Forelimb muscle (tissue), 1 donor: Measurements from ENCODE around the gene TNIP3. TPM values are rescaled to one million over a fixed set of nuclear protein-coding genes. Genes with fewer than 3 reads are reported as not detected.
"Not testable (repeated sequence)": the region's sequence is repeated elsewhere in the genome, so short reads cannot be mapped to it uniquely, and the experiment has no call there.

Experiments used
- DNase-seq: peaks from one replicate; pipeline ENCODE4 v3.0.0-alpha.2; 2013; ENCODE audit warnings: low read depth
- polyA plus RNA-seq: library from polyadenylated mRNA; unstranded; fragments of 120-200 nt; gene quantifications from one replicate; pipeline ENCODE4 v1.2.1, GENCODE V29; 2013; ENCODE audit not compliant: insufficient read length

Gene TNIP3
- polyA plus RNA-seq, 1 donor: not detected

DNA sequence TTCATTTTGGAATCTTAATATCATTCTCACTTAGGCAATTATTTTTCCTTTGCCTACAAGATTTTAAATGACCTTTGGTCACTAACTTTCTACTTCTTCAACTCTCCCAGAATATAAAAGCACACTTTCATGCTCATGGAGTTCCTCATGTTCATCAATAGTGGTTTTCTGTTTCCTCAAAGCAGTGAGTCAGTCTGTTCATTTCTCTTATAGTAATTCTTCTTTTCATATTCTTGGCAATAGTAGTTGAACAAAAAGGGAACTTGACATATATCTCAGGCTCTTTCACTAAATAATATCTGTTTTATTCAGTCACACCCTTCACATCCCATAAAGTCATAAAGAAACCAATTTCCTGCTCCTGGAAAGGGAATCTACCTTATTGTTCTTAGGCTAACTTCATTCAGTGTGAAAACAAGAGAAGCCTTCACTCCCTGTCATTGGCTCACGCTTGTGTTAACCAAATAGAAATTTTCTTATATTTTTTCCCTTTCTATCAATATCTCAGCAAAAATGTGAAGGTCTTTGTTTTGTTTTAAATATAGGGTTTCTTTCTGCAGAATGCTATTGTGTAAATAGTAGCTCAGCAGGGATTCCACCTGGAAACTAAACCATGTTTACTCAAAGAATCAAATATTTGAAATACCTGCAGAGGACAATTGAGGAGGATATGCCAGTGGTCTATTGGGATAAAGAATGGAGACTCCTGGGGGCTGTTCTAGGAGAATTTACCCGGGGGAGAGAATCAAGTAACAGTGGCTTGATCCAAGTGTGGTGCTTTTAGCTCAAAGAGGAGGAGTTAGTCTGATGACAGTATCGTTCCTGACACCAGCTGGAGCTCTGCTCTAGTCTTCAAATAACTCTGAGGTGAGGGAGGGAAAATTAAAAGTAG, 13.4 kb upstream of the TNIP3 start:
- DNase-seq: no peak

DNA sequence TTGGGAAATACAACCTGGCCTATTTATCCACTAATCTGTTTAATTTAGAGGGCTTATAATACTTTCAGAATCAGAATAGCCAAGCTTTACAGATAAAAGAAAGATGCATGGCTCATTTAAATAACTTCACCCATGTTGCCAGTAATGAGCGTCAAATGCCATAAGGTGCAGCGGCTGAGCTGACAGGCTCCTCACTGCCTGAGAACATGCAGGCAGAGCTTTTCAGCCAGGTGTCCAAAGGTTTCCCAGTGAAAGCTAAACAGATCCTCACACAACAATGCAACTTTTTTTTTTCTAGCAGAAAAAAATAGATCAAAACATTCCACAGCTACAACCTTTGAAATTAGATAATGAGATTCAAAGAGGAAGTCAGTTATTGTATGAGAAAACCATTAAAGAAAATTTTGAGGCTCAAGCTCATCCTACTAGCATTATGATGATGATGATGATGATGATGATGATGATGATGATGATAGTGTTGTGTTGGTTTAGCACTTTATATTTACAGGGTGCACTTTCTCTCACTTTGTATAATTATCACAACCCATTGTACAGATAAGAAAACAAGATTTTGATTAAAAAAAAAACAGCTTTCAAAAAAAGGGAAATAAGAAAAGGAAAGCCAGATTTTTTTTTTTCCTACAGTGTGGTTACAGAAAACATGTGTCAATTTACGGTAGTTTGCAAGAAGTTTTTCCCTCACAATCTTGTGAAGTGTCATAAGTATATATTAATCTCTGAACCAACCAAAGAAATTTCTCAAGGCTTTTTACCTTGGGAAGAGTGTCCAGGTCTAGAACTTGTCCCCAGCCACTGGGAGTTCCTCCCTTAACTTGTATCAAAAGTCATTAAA, 12.2 kb upstream of the TNIP3 start:
- DNase-seq: no peak

- not testable (repeated sequence) for DNase-seq
Observed at GRCh38 chr4:121171477-121171876, 7.4 kb upstream of the TNIP3 start.

DNA sequence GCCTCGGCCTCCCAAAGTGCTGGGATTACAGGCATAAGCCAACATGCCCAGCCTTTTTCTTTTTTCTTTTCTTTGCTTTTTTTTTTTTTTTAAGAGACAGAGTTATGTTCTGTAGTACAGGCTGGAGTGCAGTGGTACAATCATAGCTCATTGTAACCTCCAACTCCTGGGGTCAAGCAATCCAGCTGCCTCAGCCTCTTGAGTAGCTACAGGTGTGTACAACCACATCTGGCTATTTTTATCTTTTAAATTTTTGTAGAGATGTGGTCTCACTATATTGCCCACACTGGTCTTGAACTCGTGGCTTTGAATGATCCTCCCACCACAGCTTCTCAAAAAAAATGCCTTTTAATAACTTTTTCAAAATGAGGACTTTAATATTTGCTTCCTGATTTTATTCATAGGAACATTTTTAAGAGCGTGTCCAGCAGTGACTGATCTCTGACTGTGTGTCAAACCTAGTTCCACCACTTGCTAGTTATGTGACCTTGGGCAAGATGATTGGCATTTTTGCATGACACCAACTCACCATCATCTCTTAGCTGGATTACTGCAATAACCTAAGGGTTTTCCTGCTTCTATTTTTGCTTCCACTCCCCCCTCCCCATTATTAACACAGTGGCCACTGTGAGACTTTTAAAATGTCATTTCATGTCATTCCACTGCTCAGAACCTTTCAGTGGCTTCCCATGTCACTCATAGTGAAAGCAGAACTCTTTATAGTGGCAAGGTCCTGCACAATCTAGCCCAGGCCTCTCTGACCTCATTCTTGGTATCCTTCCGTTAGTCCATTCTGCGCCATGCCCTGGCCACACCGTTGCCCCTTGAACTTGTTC, 4.5 kb upstream of the TNIP3 start:
- DNase-seq: no peak

- DNase-seq: no peak
Observed at GRCh38 chr4:121166976-121167375, 2.9 kb upstream of the TNIP3 start.

DNA sequence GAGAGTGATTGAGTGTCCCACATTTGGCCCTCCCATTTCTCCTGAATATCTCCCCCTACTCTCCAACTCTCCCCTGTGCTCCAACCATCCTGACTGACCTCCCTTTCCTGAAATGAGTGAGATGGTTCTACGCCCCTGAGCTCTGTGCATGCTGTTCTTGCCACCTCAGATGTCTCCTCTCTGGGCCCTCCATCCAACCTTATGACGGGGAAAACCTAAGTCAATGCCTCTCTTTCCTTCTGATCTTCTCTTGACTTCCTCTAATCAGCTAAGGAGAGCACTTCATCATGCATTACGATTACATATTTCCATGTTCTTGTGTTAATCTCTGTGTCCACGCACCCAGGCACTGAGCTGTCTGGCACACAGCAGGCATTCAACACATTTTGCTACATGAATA, 1.1 kb upstream of the TNIP3 start:
- DNase-seq: no peak

- no peak for DNase-seq
Observed at GRCh38 chr4:121156822-121157769, 7.0 kb downstream of the TNIP3 start.

GRCh38 chr4:121155893-121156292, 8.2 kb downstream of the TNIP3 start:
- no peak for DNase-seq

DNA sequence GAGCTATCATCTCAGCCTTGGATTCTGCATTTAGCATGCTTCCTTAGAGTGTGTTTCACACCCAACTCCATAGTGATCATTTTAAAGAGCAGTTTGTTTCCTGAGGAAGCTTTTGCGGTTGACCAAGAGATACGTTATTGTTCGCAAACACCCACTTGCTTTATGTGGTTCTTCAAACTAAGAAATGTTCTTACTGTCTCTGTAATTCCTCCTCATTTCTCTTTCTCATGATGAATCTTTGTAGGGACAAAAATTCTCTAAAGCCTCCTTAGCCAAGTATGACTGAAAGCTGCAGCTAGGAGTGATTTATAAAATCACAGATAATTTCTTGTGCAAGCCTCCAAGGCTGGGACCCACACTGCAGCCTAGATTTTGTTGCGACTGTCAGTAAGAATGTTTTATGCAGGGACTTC, 10.0 kb downstream of the TNIP3 start:
- DNase-seq: no peak

GRCh38 chr4:121151942-121152341, 12.2 kb downstream of the TNIP3 start:
- DNase-seq: no peak

GRCh38 chr4:121150486-121150885, 13.6 kb downstream of the TNIP3 start:
- DNase-seq: no peak

- no peak for DNase-seq
Observed at GRCh38 chr4:121150003-121150402, 14.1 kb downstream of the TNIP3 start.

DNA sequence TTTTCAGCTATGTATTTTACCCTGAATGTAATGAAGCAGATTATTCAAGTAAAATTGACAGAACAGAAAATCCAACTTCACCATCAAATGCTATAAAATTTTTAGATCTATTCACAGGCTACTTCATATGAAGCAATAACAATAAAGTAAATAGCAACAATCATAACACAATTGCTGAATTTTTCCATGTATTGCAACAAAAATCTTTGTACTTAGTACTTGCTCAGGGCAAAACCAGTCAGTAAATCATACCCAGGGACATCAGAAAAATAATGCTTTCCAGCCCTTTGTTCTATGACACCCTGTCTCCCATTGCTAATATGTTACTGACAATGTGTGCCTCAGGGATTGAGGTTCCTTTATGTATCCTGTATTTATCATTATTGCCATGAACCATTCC, 15.5 kb downstream of the TNIP3 start:
- no peak for DNase-seq

- DNase-seq: no peak
Observed at GRCh38 chr4:121148000-121148399, 16.1 kb downstream of the TNIP3 start.

DNA sequence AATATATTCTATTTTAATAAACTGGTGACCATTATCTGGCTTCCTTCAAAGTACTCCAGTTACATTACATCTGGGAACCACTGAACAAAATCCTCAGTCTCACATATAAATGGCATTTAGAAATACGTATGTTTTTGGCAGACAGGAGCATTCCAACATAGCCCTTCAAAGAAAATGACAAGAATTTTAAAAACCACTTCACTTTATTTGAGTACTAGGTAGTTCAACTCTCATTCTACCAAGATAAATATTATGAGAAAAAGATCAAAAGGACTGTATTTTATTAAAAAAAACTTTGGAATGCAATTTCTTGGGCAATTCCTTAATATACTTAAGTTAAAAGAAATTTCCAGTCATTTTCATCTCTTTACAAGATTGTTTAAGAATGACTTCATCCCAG, 17.6 kb downstream of the TNIP3 start:
- DNase-seq: no peak

GRCh38 chr4:121145430-121145829, 18.7 kb downstream of the TNIP3 start:
- no peak for DNase-seq

GRCh38 chr4:121144021-121144420, 20.1 kb downstream of the TNIP3 start:
- no peak for DNase-seq

- no peak for DNase-seq
Observed at GRCh38 chr4:121143131-121143530, 21.0 kb downstream of the TNIP3 start.

GRCh38 chr4:121140716-121141460, 23.2 kb downstream of the TNIP3 start:
- no peak for DNase-seq
